PC-3 (cell line): ENCODE measurements around the gene DPT. TPM values are rescaled to one million over a fixed set of nuclear protein-coding genes. Genes with fewer than 3 reads are reported as not detected.

Source experiments
- ATAC-seq: fragments of 200-7000 bp; cut with Tn5 transposase; 2 replicates; pipeline ENCODE4 v1.9.1; 2020; ENCODE audit warnings: mild to moderate bottlenecking, moderate library complexity
- BruUV-seq: library from RNA; stranded (reverse); fragments of 400-500 nt; replicated peaks from 2 replicates; lab custom pipeline; 2021; lab: Mats Ljungman, UMichigan
- CTCF ChIA-PET: fragments of 300-600 bp; sonication (Branson Sonifier 250); formaldehyde crosslinking; loops from one replicate; lab custom pipeline; 2022; ENCODE audit warnings: antibody characterized with exemption; lab: Charles Lee
- POLR2A ChIA-PET: fragments of 300-600 bp; sonication (Branson Sonifier 250); formaldehyde crosslinking; loops from one replicate; lab custom pipeline; 2022; ENCODE audit warnings: antibody characterized with exemption; ENCODE audit not compliant: unreplicated experiment; lab: Charles Lee
- DNase-seq: peaks from one replicate; pipeline ENCODE4 v3.0.0-alpha.2; 2015
- H2AFZ ChIP-seq: fragments of 300-600 bp; sonication (generic); 2 replicates; pipeline ENCODE4 v1.6.0; 2016; ENCODE audit warnings: antibody characterized with exemption, low read length
- H3F3A ChIP-seq: fragments of 300-600 bp; sonication (generic); one replicate; pipeline ENCODE4 v1.6.0; 2017; ENCODE audit warnings: antibody characterized with exemption, low read length, control low read depth, mild to moderate bottlenecking; ENCODE audit not compliant: unreplicated experiment
- H3K27ac ChIP-seq: fragments of 300-600 bp; sonication (generic); 2 replicates; pipeline ENCODE4 v1.5.1; 2016; ENCODE audit warnings: mild to moderate bottlenecking, low read length
- H3K27me3 ChIP-seq: fragments of 300-600 bp; sonication (generic); 2 replicates; pipeline ENCODE4 v1.6.1; 2016; ENCODE audit warnings: low read length, mixed read lengths
- H3K36me3 ChIP-seq: fragments of 300-600 bp; sonication (generic); 2 replicates; pipeline ENCODE4 v1.6.1; 2016; ENCODE audit warnings: low read depth, mixed run types, low read length, mixed read lengths
- H3K4me1 ChIP-seq: fragments of 300-600 bp; sonication (generic); 2 replicates; pipeline ENCODE4 v1.5.1; 2016; ENCODE audit warnings: low read length; ENCODE audit not compliant: insufficient read depth
- H3K4me2 ChIP-seq: fragments of 300-600 bp; sonication (generic); 2 replicates; pipeline ENCODE4 v1.6.0; 2016; ENCODE audit warnings: low read length
- H3K4me3 ChIP-seq: fragments of 300-600 bp; sonication (generic); 2 replicates; pipeline ENCODE4 v1.5.1; 2016; ENCODE audit warnings: mild to moderate bottlenecking, low read length, mixed read lengths
- H3K79me2 ChIP-seq: fragments of 300-600 bp; sonication (generic); 2 replicates; pipeline ENCODE4 v1.6.1; 2017; ENCODE audit warnings: low read length, mixed read lengths
- H3K9ac ChIP-seq: fragments of 300-600 bp; sonication (generic); 2 replicates; pipeline ENCODE4 v1.6.0; 2016; ENCODE audit warnings: mild to moderate bottlenecking, low read length
- H3K9me2 ChIP-seq: fragments of 300-600 bp; sonication (generic); replicated peaks from 2 replicates; pipeline ENCODE4 v1.6.1; 2016; ENCODE audit warnings: mixed run types, low read length, mixed read lengths
- H3K9me3 ChIP-seq: fragments of 300-600 bp; sonication (generic); 2 replicates; pipeline ENCODE4 v1.6.1; 2016; ENCODE audit warnings: low read length, mixed read lengths
- H4K20me1 ChIP-seq: fragments of 300-600 bp; sonication (generic); 2 replicates; pipeline ENCODE4 v1.6.1; 2016; ENCODE audit warnings: low read length, mixed read lengths
- CTCF ChIP-seq: fragments of 300-600 bp; sonication (generic); conservative IDR thresholded peaks from 2 replicates; pipeline ENCODE4 v1.5.1; 2017; ENCODE audit warnings: antibody characterized with exemption, low read depth, mild to moderate bottlenecking, low read length
- EZH2 ChIP-seq: fragments of 300-600 bp; sonication (generic); IDR thresholded peaks from one replicate; pipeline ENCODE4 v1.6.1; 2017; ENCODE audit warnings: antibody characterized with exemption, mild to moderate bottlenecking, low read length; ENCODE audit not compliant: unreplicated experiment
- EZH2phosphoT487 ChIP-seq: fragments of 300-600 bp; sonication (generic); IDR thresholded peaks from 2 replicates; pipeline ENCODE4 v1.6.1; 2018; ENCODE audit warnings: mild to moderate bottlenecking, antibody characterized with exemption, low read length, borderline replicate concordance
- intact Hi-C: fragments of 100-400 bp; cut with micrococcal nuclease; formaldehyde crosslinking; loops from 2 replicates; pipeline ENCODE4 v1.9.0; 2023
- total RNA-seq: library from RNA; depleted of rRNA; stranded (reverse); fragments of >200 nt; gene quantifications from 2 replicates; pipeline ENCODE4 v1.2.3, GENCODE V29; 2014

DPT gene
- total RNA-seq, 1 experiment from 2014 or later, result not detected

DNA sequence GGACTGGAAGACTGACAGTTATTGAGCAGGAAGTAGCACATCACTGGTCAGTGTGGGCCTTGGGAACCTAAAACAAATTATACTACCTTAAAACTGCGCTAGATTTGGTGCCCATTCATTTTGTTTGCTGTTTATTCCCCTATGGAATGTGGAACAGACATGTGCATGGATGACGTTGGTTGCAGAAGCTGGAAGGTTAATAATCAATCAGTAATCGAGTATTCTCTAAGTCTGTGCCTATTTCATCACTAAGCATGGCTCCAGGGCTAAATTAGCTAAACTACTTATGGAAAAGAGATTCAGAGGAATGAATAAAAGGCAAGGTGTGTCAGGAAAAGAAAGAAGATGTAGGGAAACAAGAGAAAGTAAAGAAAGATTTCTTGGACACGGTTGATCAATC is 33.5 kb upstream of the DPT start:
- Histone ChIP-seq H3K4me2 (no peak overlapping the region), H3K9me2 (no peaks in the 10 kb centered on the region), H3F3A (no peaks in the 10 kb centered on the region), H3K27ac (no peak overlapping the region), H3K9me3 (no peaks in the 10 kb centered on the region), H3K27me3 (no peaks in the 10 kb centered on the region), H3K4me1 (no peaks in the 10 kb centered on the region), H3K4me3 (no peak overlapping the region), H3K36me3 (no peaks in the 10 kb centered on the region), H4K20me1 (no peaks in the 10 kb centered on the region), H2AFZ (no peak overlapping the region), H3K9ac (no peak overlapping the region), H3K79me2 (no peaks in the 10 kb centered on the region)
- DNase-seq (no peak), ATAC-seq (no peak)
- CTCF ChIA-PET, result no interaction called here
- no TSS peak for BruUV-seq
- POLR2A ChIA-PET, result no interaction called here
- TF ChIP-seq EZH2 (no peak), EZH2phosphoT487 (no peak), CTCF (no peak)
- intact Hi-C loops, result no loop called here

DNA sequence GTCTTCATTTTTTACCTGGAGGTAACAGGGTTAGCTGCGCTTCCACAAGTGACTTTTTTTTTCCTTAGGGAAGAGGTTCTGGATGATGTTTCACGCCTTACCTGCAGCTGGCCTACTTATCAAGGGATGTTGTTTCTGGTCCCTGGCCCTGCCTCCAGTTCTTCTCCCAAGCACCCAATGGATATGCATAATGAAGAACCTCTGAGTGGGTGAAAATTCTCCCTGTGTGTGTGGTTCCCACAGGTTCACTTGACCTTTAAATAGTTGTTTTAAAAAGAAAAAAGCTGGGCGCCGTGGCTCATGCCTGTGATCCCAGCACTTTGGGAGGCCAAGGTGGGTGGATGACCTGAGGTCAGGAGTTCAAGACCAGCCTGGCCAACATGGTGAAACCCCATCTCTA is 31.8 kb upstream of the DPT start:
- Histone ChIP-seq H3K4me2 (no peak overlapping the region), H2AFZ (no peak overlapping the region), H3K36me3 (no peaks in the 10 kb centered on the region), H3K27ac (no peak overlapping the region), H3F3A (no peaks in the 10 kb centered on the region), H3K4me1 (no peaks in the 10 kb centered on the region), H3K79me2 (no peaks in the 10 kb centered on the region), H3K9me2 (no peaks in the 10 kb centered on the region), H3K9me3 (no peaks in the 10 kb centered on the region), H3K27me3 (no peaks in the 10 kb centered on the region), H3K9ac (no peak overlapping the region), H4K20me1 (no peaks in the 10 kb centered on the region), H3K4me3 (no peak overlapping the region)
- intact Hi-C loops, result no loop called here
- ChIA-PET POLR2A (no interaction called here), CTCF (no interaction called here)
- DNase-seq (no peak), ATAC-seq (no peak)
- no TSS peak for BruUV-seq
- TF ChIP-seq CTCF, result no peak
- TF ChIP-seq EZH2, result no peak
- TF ChIP-seq EZH2phosphoT487, result no peak

- H3K36me3 ChIP-seq, result no peaks in the 10 kb centered on the region
- intact Hi-C loops, result no loop called here
- ChIA-PET POLR2A (no interaction called here), CTCF (no interaction called here)
- H3K9ac ChIP-seq, result no peak overlapping the region
- H4K20me1 ChIP-seq, result no peaks in the 10 kb centered on the region
- H3K27me3 ChIP-seq, result no peaks in the 10 kb centered on the region
- H3K4me3 ChIP-seq, result no peak overlapping the region
- H3K9me2 ChIP-seq, result no peaks in the 10 kb centered on the region
- TF ChIP-seq CTCF (no peak), EZH2 (no peak), EZH2phosphoT487 (no peak)
- no peak overlapping the region for H2AFZ ChIP-seq
- no peaks in the 10 kb centered on the region for H3K79me2 ChIP-seq
- no peak for DNase-seq
- no peaks in the 10 kb centered on the region for H3F3A ChIP-seq
- no peak overlapping the region for H3K27ac ChIP-seq
- BruUV-seq, result no TSS peak
- no peak for ATAC-seq
- no peaks in the 10 kb centered on the region for H3K9me3 ChIP-seq
- no peaks in the 10 kb centered on the region for H3K4me1 ChIP-seq
- H3K4me2 ChIP-seq, result no peak overlapping the region
These were observed 31.2 kb upstream of the DPT start for GRCh38 chr1:168760241-168760640.
